ENCODE measurements around the gene REELD1. TPM values are rescaled to one million over a fixed set of nuclear protein-coding genes. Genes with fewer than 3 reads are reported as not detected.

The REELD1 gene
- total RNA-seq, 4 donors from 2014 or later = 0.27 to 1.4 TPM; not detected in 2

DNA sequence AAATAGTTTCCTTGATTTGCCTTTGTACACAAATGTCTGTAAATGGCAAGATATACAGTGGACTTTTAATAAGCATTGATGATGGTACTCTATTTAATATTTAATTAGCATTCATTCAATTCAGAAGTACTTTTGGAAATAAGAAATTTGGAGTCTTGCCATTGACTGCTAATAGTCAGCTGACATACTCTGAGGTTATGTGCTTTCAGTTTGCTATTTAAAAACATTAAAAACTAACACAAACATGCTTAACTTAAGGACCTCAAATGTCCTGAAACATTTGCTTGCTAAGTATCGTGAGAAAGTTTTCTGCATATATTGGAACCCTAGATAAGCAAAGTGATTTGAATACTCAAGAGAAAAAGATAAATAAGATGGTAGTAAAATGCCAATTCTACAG is 64.6 kb downstream of the REELD1 start:
- TF ChIP-seq POLR2A (IDR thresholded peaks at IDR 0.05) (no peak), POLR2AphosphoS5 (IDR thresholded peaks at IDR 0.05) (no peak), EP300 (IDR thresholded peaks at IDR 0.05; ENCODE audit: low read depth) (no peak)
- TF ChIP-seq, protein P1, sequence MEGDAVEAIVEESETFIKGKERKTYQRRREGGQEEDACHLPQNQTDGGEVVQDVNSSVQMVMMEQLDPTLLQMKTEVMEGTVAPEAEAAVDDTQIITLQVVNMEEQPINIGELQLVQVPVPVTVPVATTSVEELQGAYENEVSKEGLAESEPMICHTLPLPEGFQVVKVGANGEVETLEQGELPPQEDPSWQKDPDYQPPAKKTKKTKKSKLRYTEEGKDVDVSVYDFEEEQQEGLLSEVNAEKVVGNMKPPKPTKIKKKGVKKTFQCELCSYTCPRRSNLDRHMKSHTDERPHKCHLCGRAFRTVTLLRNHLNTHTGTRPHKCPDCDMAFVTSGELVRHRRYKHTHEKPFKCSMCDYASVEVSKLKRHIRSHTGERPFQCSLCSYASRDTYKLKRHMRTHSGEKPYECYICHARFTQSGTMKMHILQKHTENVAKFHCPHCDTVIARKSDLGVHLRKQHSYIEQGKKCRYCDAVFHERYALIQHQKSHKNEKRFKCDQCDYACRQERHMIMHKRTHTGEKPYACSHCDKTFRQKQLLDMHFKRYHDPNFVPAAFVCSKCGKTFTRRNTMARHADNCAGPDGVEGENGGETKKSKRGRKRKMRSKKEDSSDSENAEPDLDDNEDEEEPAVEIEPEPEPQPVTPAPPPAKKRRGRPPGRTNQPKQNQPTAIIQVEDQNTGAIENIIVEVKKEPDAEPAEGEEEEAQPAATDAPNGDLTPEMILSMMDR (IDR thresholded peaks at IDR 0.05) = no peak
- 69 to 90% methylated on average over 1 of the region's 1 CpG for whole genome bisulfite sequencing, 2 donors (ENCODE audit: low coverage in 1 of 2)
- no peaks in the 10 kb centered on the region for H3K36me3 ChIP-seq
- intact Hi-C loops (cut with DNase I; ENCODE audit: low total_unique reads) = no loop called here
- no peak overlapping the region for H3K4me3 ChIP-seq
- DNase-seq = no peak
- no peaks in the 10 kb centered on the region for H3K9me3 ChIP-seq
- in situ Hi-C loops (cut with MboI; ENCODE audit: low pct_ligation_motif_present in 1 of 4, low pct_unique_long_range_greater_than_20kb in 1 of 4, low sequenced_read_pairs in 3 of 4) = no loop called here
- H3K27ac ChIP-seq = no peak overlapping the region
- H3K4me1 ChIP-seq = no peaks in the 10 kb centered on the region
- H3K27me3 ChIP-seq = no peaks in the 10 kb centered on the region

Other genes starting within 250 kb of the REELD1 start
- 10 to 100 TPM in 3 of 4 donors, 1 to 10 TPM in 1; 1.9 to 33.2 (median 24.4) TPM for gene LSM6, start 38.8 kb upstream of the REELD1 start, total RNA-seq